Suprapubic skin (tissue), 4 donors: ENCODE measurements around the gene C9. TPM values are rescaled to one million over a fixed set of nuclear protein-coding genes. Genes with fewer than 3 reads are reported as not detected.
A peak's percentile ranks its signal among the peaks of the same experiment; 100 is the strongest.

Experiments used
- DNase-seq, 2 donors: peaks; one replicate each; pipeline ENCODE4 v3.0.0-alpha.2; 2019; ENCODE audit warnings: low spot score in 2 of 2
- H3K27ac ChIP-seq: fragments of 200-600 bp; sonication (generic); one replicate; pipeline ENCODE4 v1.5.1; 2019
- H3K27me3 ChIP-seq: fragments of 200-600 bp; sonication (generic); one replicate; pipeline ENCODE4 v1.5.1; 2019
- H3K36me3 ChIP-seq: fragments of 200-600 bp; sonication (generic); one replicate; pipeline ENCODE4 v1.5.1; 2019
- H3K4me1 ChIP-seq: fragments of 200-600 bp; sonication (generic); one replicate; pipeline ENCODE4 v1.5.1; 2019
- H3K4me3 ChIP-seq: fragments of 200-600 bp; sonication (generic); one replicate; pipeline ENCODE4 v1.5.1; 2019; ENCODE audit warnings: mild to moderate bottlenecking
- H3K9me3 ChIP-seq: fragments of 200-600 bp; sonication (generic); one replicate; pipeline ENCODE4 v1.5.1; 2019
- EP300 ChIP-seq: sonication (generic); formaldehyde crosslinking; IDR thresholded peaks from one replicate; pipeline ENCODE4 v1.6.1; 2017; ENCODE audit warnings: antibody characterized with exemption
- POLR2A ChIP-seq, 2 donors: fragments of 450-650 bp; IDR thresholded peaks; one replicate each; pipeline ENCODE4 v1.6.1; 2017; ENCODE audit warnings: antibody characterized with exemption in 2 of 2, mild to moderate bottlenecking in 2 of 2, moderate library complexity in 2 of 2
- POLR2AphosphoS5 ChIP-seq, 3 donors: sonication (generic); formaldehyde crosslinking; IDR thresholded peaks; one replicate each; pipeline ENCODE4 v1.6.1; 2017; ENCODE audit warnings: antibody characterized with exemption in 3 of 3
- WGBS: methylation state at CpG from one replicate; pipeline ENCODE4 v1.1.5; 2018; 5-methylcytosine and 5-hydroxymethylcytosine counted together
- total RNA-seq, 4 donors: library from RNA; depleted of rRNA; stranded (reverse); fragments of >200 nt; gene quantifications; one replicate each; pipeline ENCODE4 v1.1.0, GENCODE V29; 2016
- TF ChIP-seq, protein P1 (sequence below), 2 donors: fragments of 200-600 bp in 1 of 2; fragments of 450-650 bp in 1 of 2; sonication (generic) in 1 of 2; IDR thresholded peaks; one replicate each; pipeline ENCODE4 v1.5.1; 2016 to 2019; ENCODE audit warnings: antibody characterized with exemption in 2 of 2, mild to moderate bottlenecking in 1 of 2, moderate library complexity in 1 of 2

The C9 gene
- total RNA-seq, 4 donors from 2014 or later = 5.6 TPM; not detected in 3

DNA sequence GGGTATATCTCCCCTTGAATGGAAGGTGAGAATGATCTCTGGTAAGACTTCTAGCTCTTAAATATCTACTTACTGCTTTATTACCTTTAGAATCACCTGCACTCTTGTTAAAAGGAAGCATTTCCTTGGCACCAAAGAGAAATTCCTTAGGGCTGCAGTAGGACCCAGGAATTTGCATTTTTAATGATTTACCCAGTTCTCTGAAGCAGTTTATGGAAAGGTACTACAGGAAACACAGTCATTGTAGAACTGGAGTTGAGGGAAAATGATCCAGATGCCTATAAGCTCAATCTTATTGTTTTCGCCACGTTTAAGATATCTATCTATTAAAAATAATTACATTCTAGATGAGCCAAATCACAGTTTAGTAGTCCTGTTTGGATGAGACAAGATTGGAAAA, 9.5 kb upstream of the C9 start:
- no peak for DNase-seq
- TF ChIP-seq EP300 (no peak), POLR2A (IDR thresholded peaks at IDR 0.05) (no peak), POLR2AphosphoS5 (IDR thresholded peaks at IDR 0.05) (no peak)
- TF ChIP-seq, protein P1, sequence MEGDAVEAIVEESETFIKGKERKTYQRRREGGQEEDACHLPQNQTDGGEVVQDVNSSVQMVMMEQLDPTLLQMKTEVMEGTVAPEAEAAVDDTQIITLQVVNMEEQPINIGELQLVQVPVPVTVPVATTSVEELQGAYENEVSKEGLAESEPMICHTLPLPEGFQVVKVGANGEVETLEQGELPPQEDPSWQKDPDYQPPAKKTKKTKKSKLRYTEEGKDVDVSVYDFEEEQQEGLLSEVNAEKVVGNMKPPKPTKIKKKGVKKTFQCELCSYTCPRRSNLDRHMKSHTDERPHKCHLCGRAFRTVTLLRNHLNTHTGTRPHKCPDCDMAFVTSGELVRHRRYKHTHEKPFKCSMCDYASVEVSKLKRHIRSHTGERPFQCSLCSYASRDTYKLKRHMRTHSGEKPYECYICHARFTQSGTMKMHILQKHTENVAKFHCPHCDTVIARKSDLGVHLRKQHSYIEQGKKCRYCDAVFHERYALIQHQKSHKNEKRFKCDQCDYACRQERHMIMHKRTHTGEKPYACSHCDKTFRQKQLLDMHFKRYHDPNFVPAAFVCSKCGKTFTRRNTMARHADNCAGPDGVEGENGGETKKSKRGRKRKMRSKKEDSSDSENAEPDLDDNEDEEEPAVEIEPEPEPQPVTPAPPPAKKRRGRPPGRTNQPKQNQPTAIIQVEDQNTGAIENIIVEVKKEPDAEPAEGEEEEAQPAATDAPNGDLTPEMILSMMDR (IDR thresholded peaks at IDR 0.05) = no peak
- H3K36me3 ChIP-seq = peaks cover 19% of the 10 kb centered on the region
- H3K9me3 ChIP-seq = no peaks in the 10 kb centered on the region
- no peak overlapping the region for H3K27ac ChIP-seq
- 78% methylated on average over 2 of the region's 2 CpGs for WGBS
- peaks cover 12% of the 10 kb centered on the region for H3K4me1 ChIP-seq
- no peak overlapping the region for H3K4me3 ChIP-seq
- no peaks in the 10 kb centered on the region for H3K27me3 ChIP-seq

DNA sequence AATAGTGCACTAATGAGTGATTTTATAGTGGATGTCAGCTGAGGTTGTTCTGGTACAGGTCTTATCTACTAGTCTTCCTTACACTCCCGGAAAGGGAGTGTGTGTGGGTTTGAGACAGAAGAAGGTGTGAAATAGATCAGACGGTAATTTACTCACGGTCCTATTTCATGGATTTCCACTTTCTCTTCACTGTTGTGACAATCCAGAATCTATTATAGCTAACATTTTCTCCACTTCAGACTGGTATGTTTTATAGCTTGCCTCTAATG, 7.0 kb upstream of the C9 start:
- Histone ChIP-seq H3K4me1 (peaks cover 12% of the 10 kb centered on the region), H3K36me3 (peaks cover 10% of the 10 kb centered on the region), H3K27me3 (no peaks in the 10 kb centered on the region), H3K27ac (no peak overlapping the region), H3K9me3 (no peaks in the 10 kb centered on the region), H3K4me3 (no peak overlapping the region)
- TF ChIP-seq, protein P1 (IDR thresholded peaks at IDR 0.05) = no peak
- no peak for TF ChIP-seq EP300
- no peak for TF ChIP-seq POLR2A (IDR thresholded peaks at IDR 0.05)
- no peak for TF ChIP-seq POLR2AphosphoS5 (IDR thresholded peaks at IDR 0.05)
- DNase-seq = no peak
- 78% methylated on average over 3 of the region's 3 CpGs for WGBS

DNA sequence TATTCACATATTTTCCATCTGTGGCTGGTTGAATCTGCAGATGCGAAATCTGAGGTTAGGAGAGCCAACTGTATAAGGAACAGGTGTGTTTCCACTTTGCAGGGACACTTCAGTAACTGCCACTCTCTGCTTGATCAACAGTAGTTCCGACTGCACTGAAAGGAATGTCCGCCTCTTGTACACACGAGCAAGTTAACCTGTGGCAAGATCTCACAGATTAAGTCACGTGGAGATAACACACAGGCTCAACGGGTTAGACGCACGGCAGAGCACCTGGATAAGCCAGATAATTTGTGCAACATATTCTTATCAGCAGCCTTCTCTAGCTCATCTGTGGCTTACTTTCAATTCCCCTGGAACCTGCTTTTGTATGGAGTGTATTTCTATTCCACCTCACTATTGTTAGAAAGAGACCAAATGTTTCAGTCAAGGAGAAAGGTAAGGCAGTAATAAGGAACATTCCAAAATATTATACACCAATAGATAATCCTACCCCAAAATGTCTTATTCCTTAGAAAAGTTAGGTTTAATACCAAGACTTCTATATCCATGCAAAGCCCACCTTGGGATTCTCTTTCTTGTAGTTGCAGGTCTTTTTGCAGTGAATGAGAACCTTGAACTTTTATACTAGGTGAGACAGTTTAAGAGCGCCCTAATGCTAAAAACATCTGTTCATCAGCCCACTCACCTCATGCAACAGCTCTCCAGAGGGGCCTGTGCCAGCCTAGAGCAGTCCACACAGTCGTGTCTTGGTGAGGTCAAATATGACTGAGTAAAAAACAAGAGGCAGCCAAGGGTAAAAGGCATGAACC, 6.5 kb upstream of the C9 start:
- peaks cover 12% of the 10 kb centered on the region for H3K4me1 ChIP-seq
- no peak for DNase-seq
- H3K36me3 ChIP-seq = peaks cover 9% of the 10 kb centered on the region
- WGBS = 44% methylated on average over 10 of the region's 10 CpGs
- no peaks in the 10 kb centered on the region for H3K9me3 ChIP-seq
- TF ChIP-seq POLR2A (IDR thresholded peaks at IDR 0.05) (no peak), POLR2AphosphoS5 (IDR thresholded peaks at IDR 0.05) (peak in 1 of 3 donors; percentile 30)
- H3K27ac ChIP-seq = no peak overlapping the region
- H3K27me3 ChIP-seq = no peaks in the 10 kb centered on the region
- H3K4me3 ChIP-seq = no peak overlapping the region

- Histone ChIP-seq H3K4me1 (peaks cover 12% of the 10 kb centered on the region), H3K27me3 (no peaks in the 10 kb centered on the region), H3K36me3 (peaks cover 9% of the 10 kb centered on the region), H3K27ac (no peak overlapping the region), H3K4me3 (no peak overlapping the region), H3K9me3 (no peaks in the 10 kb centered on the region)
- 60% methylated on average over 5 of the region's 5 CpGs for WGBS
- TF ChIP-seq EP300 = no peak
- TF ChIP-seq, protein P1 (IDR thresholded peaks at IDR 0.05) = no peak
- TF ChIP-seq POLR2A (IDR thresholded peaks at IDR 0.05) = no peak
- no peak for TF ChIP-seq POLR2AphosphoS5 (IDR thresholded peaks at IDR 0.05)
- DNase-seq = no peak
Measured at GRCh38 chr5:39369123-39369815, 5.0 kb upstream of the C9 start.

GRCh38 chr5:39368116-39368515, 3.8 kb upstream of the C9 start:
- Histone ChIP-seq H3K36me3 (peaks cover 9% of the 10 kb centered on the region), H3K9me3 (no peaks in the 10 kb centered on the region), H3K4me3 (no peak overlapping the region), H3K27me3 (no peaks in the 10 kb centered on the region), H3K4me1 (peaks cover 12% of the 10 kb centered on the region), H3K27ac (no peak overlapping the region)
- TF ChIP-seq, protein P1 (IDR thresholded peaks at IDR 0.05) = no peak
- TF ChIP-seq POLR2AphosphoS5 (IDR thresholded peaks at IDR 0.05) (no peak), EP300 (no peak), POLR2A (IDR thresholded peaks at IDR 0.05) (no peak)
- 54% methylated on average over 4 of the region's 4 CpGs for WGBS
- DNase-seq = no peak
